NK-92 (cell line): ENCODE measurements around the gene LY6G5C.

Experiments used
- DNase-seq: peaks from one replicate; lab custom pipeline; 2025; ENCODE audit not compliant: unreplicated experiment; lab: John Stamatoyannopoulos, UW

The LY6G5C gene

GRCh38 chr6:31663126-31663960, 17.5 kb downstream of the LY6G5C start:
- no peak for DNase-seq

DNA sequence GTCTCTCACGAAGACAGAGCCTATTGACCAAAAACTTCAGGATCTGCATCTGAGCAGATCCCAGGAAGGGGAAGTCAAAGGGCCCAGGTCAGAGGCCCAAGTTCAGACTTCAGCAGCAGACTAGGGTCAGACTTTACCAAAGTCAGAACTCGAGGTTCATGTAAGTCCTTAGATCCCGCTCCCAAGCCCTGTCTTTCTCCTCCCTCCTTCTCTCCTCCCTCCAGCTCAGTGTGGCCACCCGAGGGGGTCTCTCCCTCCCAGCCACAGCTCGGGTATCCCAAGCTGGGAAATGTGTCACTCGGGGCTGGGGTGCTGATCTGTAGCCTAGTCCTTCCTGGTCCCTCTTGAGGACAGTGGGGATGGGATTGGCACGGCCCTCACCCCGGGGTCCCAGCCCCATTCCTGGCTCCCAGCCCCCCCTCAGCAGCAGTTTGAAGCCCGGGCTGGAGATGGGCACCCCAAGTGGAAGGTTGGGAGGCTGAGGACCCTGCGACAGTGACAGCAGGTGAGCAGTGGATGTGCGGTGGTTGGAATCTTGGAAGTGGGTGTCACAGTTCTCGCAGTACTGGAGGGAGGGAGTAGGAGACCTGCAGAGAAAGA, 18.6 kb downstream of the LY6G5C start:
- DNase-seq: no peak

DNA sequence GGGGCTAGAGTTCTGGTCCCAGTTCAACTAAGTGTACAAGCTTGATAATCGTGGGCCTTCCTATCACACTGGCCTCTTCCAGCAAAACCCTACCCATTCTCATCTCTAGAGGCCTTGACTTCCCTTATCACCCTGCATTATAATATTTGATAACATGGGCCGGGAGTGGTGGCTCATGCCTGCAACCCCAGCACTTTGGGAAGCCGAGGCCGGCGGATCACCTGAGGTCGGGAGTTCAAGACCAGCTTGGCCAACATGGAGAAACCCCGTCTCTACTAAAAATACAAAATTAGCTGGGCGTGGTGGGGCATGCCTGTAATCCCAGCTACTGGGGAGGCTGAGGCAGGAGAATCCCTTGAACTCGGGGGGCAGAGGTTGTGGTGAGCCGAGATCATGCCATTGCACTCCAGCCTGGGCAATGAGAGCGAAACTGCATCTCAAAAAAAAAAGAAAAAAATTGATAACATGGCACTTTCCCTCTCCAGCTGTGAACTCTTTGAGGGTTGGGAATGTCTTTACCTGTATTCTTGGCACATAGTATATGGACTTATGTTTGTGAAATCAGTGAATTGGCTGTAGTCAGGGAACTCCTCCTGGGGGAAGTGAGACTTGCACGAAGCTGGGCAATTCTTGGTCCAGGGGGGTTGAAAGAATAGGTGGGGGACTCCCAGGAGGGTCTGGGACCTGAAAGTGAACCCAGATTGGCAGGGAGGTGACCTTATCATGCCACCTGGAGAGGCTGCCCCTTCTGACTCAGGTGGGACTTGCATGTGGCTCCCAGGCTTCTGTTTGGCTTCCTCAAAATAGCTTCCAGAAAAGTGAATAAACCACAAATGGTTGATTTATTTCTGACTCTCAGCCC, 19.4 kb downstream of the LY6G5C start:
- no peak for DNase-seq

GRCh38 chr6:31660381-31661261, 20.2 kb downstream of the LY6G5C start, which contains the start of gene C6orf47:
C6orf47 (minus strand) TSS chr6:31660778; CDS start chr6:31659947, 831 bp downstream.
- no peak for DNase-seq

DNA sequence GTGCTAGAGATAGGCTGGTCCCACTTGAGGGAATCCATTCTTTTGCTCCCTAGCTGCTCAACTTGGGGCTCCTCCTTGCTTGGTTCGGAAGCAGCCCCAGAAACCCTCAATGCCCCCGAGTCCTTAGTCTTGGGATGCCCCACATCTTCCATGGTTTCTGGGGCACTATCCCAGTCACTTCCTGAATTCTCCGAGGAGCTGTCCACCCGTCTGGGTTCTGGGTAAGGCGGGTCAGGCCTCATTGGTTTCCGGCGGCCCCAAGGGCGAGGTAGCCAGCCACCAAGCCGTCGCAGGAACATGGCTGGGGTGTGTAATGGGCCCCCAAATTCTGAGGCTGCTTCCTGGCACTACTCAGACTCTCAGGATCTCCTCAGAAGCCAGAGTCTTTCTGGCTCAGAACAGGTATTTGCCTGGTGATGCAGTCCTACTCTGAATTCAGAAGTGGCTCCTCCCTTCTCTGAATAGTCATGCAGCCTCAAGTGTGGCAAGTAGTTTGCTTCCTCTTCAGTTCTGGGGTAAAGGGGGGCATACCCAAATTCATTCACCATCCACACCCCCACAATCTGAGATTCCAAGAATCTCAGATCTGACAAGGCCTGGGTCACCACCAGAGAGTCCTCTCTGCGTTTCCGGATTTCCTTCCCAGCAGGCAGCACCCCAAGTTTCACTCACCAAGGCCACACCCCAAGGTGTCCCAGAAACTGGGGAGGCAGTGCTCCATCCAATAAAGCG, 21.1 kb downstream of the LY6G5C start:
- no peak for DNase-seq

GRCh38 chr6:31658983-31659648, 21.8 kb downstream of the LY6G5C start:
- DNase-seq: no peak

DNA sequence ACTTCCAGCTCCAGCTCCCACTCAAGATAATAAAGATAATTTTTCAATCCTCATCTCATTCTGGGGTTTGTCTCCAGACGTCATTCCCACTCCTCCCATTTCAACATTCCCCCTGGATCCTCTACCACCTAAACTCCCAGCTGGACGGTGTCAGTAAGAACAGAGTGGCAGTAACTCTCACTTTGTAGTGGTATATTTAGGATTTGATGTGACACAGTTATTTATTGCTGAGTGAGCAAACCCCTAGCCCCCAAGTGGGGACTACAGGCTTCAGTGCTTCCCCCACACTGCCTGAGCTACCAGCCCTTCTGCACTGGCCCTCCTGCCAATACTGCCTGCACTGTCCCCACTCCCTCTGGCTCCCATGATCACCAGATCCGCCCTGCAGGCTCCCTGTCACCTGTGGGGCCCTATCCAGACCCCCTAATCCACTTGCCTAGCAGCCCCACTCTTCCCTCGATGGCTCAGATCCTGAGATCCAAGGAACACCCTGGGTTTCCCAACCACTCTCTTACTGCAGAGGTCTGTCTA, 22.6 kb downstream of the LY6G5C start:
- no peak for DNase-seq

GRCh38 chr6:31657406-31658157, 23.3 kb downstream of the LY6G5C start:
- no peak for DNase-seq

DNA sequence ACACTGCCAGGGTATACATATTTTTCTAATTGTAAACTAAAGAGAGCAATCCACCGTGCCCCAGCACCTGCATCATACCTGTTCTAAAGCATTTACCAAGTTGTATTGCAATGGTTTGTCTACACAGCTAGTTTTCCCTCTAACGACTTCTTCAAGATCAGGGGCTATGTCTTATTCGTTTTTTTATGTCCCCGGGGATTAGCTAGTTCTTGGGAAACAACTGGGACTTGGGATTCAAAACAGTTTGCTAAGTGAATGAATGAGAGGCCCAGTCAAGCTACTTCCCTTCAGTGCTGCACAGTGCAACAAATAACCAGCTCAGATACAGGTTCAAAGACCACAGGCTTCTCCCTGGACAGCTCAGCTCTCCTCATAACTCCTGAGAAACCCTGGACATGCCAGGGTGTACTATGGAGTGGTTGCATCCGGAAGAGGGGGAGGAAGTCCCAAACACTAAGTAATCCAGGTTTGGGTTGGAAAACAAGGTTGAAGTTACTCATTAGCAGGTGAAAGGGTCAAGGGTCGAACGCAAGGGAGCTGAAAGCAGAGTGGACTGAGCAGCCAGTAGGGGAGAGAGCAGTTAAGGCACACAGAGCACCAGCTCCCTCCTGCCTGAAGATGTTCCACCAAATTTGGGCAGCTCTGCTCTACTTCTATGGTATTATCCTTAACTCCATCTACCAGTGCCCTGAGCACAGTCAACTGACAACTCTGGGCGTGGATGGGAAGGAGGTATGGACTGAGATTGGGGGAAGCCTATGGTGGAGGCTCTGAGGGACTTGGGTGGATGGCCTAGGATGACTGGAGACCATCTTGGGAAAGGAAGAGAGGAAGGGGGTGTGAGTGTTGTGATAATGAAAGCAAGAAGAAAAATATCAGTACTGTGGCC, 25.3 kb downstream of the LY6G5C start, which contains the start of gene APOM:
APOM (plus strand) TSS at position 546 of the 889 bp plus-strand sequence; CDS start at position 619, 73 bp downstream.
- no peak for DNase-seq

- DNase-seq: no peak
Observed at GRCh38 chr6:31654574-31655348, 26.1 kb downstream of the LY6G5C start.

- DNase-seq: no peak
Observed at GRCh38 chr6:31652925-31653724, 27.7 kb downstream of the LY6G5C start.

GRCh38 chr6:31651602-31652191, 29.2 kb downstream of the LY6G5C start:
- DNase-seq: no peak

- DNase-seq: no peak
Observed at GRCh38 chr6:31645325-31645724, 35.5 kb downstream of the LY6G5C start.

GRCh38 chr6:31643818-31644454, 36.9 kb downstream of the LY6G5C start:
- DNase-seq: no peak
